T1000 (cell line): ENCODE data around the gene ZNF19.
"Not testable (repeated sequence)": the region's sequence is repeated elsewhere in the genome, so short reads cannot be mapped to it uniquely, and the experiment has no call there.

Experiments used
- DNase-seq: peaks from one replicate; lab custom pipeline; 2025; ENCODE audit warnings: mixed read lengths; lab: John Stamatoyannopoulos, UW

Gene ZNF19

DNA sequence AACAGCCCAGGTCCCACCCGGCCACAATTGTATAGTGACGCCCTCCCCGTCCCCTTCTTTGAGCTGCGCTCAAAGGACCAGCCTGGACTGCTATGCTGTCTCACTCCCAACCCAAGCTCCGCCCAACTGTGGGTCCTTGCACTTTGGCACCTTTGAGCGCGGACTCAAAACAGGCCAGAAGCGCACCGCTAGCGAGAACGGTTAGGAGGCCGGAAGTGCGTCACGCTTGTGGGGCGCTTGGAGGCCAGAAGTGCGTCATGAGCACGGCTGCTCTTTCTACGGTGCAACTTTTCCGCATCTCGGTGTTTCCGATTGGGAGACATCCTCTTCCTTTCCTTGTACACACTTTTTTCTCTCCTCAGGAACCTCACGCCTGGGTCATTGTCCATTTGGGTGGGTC, at the start of gene ZNF19:
TSS of gene ZNF19 (minus strand) at position 203 of the 400 bp plus-strand sequence. CDS start 7,210 bp downstream, outside the sequence.
- no peak for DNase-seq

DNA sequence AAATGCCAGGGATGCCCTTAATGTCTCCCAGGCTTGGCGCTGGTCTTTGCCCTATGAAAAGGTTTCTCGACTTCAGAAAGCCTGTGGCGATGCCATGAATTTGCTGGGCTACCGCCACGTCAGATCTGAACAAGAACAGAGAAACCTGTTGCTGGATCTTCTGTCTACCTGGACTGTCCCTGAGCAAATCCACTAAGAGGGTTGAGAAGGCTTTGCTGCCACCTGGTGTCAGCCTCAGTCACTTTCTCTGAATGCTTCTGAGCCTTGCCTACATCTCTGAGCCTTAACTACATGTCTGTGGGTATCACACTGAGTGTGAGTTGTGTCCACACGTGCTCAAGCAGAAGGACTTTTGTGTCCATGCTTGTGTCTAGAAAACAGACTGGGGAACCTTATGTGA, 48.5 kb upstream of the ZNF19 start:
- no peak for DNase-seq

GRCh38 chr16:71536752-71537499, 47.8 kb upstream of the ZNF19 start:
- DNase-seq, result no peak

DNA sequence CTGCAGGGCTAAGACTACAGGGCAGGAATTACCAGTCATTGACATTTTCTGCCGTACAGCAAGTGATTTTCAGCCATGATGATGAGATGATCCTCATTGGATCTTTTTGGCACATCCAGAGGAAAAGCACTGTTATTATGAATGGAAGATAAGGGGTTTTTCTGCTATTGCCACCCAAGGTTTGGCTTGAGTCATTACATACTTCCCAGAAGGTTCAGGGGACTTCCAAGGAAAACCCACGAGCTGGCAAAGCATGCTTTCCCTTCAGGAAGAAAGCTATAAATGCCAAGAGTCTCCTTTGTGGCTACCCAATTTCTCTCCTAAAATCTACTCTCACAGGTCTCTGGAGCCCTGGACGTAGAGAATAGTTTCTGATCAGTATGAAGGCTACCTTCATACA, 43.2 kb upstream of the ZNF19 start:
- no peak for DNase-seq

GRCh38 chr16:71528863-71529262, 39.7 kb upstream of the ZNF19 start:
- no peak for DNase-seq

- DNase-seq, result no peak
Observed at GRCh38 chr16:71528257-71528656, 39.1 kb upstream of the ZNF19 start.

DNA sequence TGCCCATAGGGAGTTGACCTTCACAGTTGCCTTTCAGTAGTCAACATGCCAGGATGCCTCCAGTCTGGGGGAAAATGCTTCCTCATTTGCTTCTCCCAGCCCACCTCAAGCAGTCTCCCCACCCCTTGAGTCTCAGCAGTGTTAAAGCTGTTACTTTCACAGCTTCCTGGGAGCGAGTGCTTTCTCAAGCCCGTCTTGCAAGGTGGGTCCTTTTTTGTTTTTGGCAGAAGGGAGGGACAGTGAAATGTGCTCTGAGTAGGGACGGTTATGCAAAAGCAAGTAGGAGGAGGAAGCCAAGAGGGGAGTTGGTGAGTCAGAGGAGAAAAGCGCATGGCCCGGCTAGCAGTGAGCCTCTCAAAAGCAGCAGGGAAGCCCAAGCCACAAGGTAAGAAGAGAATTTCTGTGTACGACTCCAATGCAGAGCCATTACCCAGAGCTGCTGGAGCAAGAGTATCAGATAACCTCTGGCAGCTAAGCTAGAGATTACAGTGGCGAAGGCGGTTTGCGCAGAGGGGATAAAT, 37.0 kb upstream of the ZNF19 start, which contains the start of gene CHST4:
TSS of gene CHST4 (plus strand) at position 316 of the 521 bp plus-strand sequence. CDS start 10,252 bp downstream, outside the sequence.
- DNase-seq, result no peak

GRCh38 chr16:71524566-71525553, 35.7 kb upstream of the ZNF19 start:
- no peak for DNase-seq

GRCh38 chr16:71520550-71520949, 31.4 kb upstream of the ZNF19 start:
- DNase-seq, result no peak

GRCh38 chr16:71515026-71515425, 25.9 kb upstream of the ZNF19 start:
- DNase-seq, result no peak

DNA sequence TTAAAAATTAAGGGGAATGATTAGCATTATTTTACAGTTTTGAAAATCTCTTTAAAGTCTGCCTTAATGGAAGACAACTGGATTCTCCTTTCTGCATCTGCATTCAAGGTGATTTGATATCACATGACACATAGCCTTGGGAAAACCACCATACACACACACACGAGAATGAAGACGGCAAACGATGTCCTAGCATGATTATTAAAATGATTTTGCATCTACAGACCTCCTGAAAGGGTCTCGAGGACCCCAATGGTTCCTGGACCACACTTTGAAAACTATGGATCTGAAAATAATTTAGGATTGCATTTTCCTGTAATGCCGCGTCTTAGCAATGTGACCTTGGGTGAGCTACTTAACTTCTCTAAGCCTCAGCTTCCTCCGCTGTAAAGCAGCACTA, 25.4 kb upstream of the ZNF19 start:
- no peak for DNase-seq

DNA sequence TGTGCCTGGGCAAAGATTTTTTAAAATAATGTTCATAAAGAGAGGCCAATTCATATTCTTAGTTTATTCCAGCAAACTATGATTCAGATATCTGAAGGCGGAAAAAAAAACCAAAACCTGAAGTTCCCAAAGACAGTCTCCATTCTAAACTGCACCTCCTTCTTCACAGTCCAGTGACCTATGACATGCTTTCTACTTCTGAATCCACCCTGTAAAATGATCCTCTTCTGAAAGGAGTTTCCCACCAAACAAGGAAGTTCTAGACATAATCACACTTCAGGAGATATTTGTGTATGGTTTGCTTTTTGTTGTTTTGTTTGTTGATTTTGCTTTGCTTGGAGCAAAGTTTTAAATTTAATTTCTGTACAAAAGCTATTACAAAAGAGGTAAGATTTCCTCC, 24.2 kb upstream of the ZNF19 start:
- DNase-seq, result no peak

DNA sequence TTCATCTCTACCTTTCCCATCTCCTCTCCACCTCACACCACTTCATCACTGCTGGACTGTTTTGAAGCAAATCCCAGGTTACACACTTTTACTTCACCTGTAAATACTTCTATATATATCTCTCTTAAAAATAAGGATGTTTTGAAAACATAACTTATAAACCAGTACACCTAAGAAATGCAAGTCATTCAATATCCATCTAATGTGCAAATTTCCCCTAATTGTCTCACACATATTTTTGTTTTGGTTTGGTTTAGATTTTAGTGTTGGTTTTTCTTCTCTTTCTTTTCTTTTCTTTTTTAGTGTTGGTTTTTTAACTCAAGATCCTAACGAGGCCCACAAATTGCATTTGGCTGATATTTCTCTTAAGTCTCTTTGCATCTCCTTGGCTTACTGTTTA, 17.9 kb upstream of the ZNF19 start:
- no peak for DNase-seq

- no peak for DNase-seq
Observed at GRCh38 chr16:71504901-71505300, 15.8 kb upstream of the ZNF19 start.

DNA sequence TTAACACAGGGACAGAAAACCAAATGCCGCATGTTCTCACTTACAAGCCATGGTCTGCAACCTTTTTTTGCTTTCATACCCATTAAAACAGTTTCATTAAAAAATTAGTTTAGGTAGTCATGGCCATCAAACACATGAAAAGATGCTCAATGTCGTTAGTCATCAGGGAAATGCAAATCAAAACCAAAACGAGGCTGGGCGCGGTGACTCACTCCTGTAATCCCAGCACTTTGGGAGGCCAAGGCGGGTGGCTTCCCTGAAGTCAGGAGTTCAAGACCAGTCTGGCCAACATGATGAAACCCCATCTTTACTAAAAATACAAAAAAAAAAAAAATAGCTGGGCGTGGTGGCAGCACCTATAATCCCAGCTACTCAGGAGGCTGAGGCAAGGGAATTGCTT, 14.9 kb upstream of the ZNF19 start:
- not testable (repeated sequence) for DNase-seq

DNA sequence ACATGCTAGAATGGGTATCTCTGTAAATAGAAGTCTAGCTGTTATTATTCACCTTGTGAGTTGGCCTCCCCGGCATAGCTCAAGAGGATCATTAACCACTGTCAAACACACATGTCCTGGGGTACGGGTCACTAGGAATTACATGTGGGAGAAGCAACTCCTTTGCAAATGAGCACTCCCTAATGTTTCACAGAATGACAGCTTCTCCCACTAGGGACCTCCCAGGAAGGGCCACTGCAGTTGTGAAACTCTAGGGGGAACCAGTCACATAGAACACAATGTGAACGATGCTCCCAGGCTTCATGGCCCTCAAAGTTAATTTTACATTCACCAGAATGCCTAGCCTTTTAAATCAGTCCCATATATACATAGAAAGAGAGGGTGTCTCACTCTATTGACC, 12.4 kb upstream of the ZNF19 start:
- DNase-seq, result no peak

DNA sequence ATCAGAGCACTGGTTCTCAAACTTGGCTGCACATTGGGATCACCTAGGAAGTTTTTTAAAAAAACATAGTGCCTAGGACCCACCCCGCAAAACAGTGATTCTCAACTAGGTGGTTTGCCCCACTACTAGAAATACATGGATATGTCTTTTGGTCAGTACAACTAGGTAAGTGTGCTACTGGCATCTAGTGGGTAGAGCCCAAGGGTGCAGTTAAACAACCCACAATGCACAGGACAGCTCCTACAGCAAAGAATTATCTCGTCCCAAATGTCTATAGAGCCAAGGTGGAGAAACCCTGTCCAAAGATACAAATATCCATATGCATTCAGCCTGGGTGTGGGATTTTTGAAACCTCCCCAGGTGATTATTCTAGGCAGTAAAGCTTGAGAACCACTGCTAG, 11.8 kb upstream of the ZNF19 start:
- DNase-seq, result no peak

DNA sequence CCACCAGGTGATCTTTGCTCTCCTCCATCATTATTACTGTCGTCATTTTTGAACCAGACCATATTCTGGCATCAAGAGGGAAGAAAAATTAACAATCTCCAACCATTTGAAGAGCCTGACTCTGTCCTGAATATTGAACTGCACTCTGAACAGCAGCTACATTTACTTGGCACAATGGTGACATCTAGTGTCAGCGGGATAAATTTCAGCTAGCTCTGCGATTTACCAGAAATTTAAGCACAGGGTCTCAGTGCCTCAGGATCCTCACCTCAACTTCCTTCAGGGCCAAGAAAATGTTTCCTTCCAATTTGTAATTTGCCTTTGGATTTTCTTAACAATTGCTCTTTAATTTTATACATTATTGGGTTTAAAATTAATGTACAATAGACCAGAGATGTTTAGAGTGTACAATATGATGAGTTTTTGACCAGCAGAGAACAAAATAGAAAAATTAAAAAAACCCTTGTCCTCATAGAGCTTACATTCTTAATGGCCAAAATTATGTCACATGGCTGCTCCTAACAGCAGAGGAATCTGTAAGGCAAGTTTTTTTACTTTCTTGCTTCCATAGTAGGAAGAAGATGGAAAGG, 10.7 kb upstream of the ZNF19 start:
- DNase-seq, result no peak

- DNase-seq, result no peak
Observed at GRCh38 chr16:71498031-71498430, 8.9 kb upstream of the ZNF19 start.

GRCh38 chr16:71493213-71493612, 4.1 kb upstream of the ZNF19 start:
- no peak for DNase-seq

GRCh38 chr16:71492786-71493185, 3.7 kb upstream of the ZNF19 start:
- no peak for DNase-seq

GRCh38 chr16:71491054-71491453, 1.9 kb upstream of the ZNF19 start:
- no peak for DNase-seq
